GM18907 (cell line): ENCODE measurements around the gene HBG1.
"Not testable (repeated sequence)": the region's sequence is repeated elsewhere in the genome, so short reads cannot be mapped to it uniquely, and the experiment has no call there.

Experiments used
- ATAC-seq: cut with Tn5 transposase; IDR thresholded peaks from one replicate; pipeline ENCODE4 v1.9.1; 2021; ENCODE audit warnings: mild to moderate bottlenecking, moderate library complexity; ENCODE audit not compliant: unreplicated experiment

The HBG1 gene

DNA sequence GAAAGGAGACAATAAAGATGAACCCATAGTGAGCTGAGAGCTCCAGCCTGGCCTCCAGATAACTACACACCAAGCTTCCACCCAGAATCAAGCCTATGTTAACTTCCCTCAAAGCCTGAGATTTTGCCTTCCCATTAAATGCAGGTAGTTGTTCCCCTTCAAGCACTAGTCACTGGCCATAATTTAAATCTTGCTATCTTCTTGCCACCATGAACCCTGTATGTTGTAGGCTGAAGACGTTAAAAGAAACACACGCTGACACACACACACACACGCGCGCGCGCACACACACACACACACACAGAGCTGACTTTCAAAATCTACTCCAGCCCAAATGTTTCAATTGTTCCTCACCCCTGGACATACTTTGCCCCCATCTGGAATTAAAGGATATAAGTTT is 1.2 kb downstream of the HBG1 start:
- ATAC-seq = not testable (repeated sequence)

DNA sequence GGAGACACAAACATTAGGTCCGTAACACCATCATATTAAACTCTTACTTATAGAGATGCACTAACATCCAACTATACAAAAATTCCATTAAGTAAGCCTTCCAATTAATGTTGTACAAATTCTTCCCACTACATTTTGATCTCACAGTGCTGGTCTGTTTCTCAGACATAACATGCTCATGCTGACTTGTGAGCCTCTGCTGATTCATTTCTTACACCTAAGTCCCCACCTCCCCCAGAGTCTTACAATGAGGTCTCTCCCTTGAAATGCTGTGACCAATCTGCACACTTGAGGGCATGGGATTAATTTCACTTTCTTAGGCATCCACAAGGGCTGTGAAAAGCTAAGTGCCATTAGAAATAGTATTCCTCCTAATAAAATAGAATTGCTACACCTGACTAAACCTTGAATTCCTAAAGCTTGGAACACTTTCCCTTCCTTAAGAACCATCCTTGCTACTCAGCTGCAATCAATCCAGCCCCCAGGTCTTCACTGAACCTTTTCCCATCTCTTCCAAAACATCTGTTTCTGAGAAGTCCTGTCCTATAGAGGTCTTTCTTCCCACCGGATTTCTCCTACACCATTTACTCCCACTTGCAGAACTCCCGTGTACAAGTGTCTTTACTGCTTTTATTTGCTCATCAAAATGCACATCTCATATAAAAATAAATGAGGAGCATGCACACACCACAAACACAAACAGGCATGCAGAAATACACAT is 2.0 kb downstream of the HBG1 start:
- no peak for ATAC-seq

DNA sequence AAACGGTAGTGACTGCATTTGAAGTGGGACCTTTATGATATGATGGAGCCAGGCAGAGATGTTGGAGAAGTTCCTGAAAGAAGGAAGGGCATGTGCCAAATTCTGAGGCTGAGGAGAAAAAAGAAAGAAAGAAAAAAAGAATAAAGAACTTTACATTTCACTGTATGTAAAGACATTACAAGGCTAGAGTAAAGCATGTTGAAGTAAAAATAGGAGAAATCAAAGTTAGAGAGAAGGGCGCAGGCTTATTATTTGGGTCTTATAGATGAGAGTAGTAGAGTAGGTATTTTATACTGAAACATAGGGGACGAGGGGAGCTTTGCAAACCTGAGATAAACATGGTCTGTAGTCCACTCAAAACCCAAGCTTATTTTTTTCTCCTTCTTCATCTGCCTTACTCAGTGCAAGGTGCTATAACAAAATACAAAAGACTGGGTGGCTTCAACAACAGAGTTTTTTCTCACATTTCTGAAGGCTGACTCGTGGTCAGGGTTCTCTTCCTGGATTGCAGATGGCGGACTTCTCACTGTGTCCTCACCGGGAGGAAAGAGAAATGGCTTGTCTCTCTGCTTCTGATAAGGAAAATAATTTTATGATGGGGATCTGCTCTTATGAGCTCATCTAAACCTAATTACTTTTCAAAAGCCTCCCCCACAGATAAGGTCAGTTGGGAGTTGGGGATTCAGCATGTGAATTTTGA is 2.7 kb downstream of the HBG1 start:
- no peak for ATAC-seq

DNA sequence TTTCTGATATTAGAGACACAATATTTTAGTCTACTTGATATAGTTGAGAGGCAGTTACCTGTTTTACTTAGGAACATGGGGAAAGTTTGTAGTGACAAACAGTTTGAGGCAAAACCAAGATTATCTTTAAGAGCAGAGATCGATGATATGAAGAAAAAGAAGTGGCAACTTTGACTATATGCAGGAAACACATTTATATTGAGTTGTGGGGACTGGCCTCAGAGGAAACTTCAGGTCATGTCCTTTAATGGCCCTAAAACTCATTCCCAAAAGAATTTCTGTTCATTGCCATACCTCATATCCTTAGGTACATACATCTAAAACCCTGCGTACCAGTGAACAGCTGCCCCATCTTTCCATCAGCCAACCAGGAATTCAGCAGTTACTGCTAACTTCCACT is 4.5 kb downstream of the HBG1 start:
- no peak for ATAC-seq

DNA sequence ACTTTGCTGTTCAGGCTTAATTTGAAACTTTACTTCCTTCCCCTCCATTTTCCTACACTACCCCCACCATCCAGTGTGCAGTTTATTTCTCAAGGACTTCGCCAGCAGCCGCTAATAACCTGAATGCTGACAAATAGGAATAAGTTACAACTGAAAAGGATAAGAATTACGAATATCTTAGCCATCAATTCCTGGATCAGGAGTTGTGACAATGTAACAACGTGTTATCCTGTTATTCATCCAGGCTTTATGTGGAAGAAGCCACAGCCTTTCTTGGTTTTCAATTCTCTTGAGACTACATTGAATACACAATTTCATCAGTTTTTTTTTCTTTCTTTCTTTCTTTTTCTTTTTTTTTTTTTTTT is 5.9 kb downstream of the HBG1 start:
- no peak for ATAC-seq

DNA sequence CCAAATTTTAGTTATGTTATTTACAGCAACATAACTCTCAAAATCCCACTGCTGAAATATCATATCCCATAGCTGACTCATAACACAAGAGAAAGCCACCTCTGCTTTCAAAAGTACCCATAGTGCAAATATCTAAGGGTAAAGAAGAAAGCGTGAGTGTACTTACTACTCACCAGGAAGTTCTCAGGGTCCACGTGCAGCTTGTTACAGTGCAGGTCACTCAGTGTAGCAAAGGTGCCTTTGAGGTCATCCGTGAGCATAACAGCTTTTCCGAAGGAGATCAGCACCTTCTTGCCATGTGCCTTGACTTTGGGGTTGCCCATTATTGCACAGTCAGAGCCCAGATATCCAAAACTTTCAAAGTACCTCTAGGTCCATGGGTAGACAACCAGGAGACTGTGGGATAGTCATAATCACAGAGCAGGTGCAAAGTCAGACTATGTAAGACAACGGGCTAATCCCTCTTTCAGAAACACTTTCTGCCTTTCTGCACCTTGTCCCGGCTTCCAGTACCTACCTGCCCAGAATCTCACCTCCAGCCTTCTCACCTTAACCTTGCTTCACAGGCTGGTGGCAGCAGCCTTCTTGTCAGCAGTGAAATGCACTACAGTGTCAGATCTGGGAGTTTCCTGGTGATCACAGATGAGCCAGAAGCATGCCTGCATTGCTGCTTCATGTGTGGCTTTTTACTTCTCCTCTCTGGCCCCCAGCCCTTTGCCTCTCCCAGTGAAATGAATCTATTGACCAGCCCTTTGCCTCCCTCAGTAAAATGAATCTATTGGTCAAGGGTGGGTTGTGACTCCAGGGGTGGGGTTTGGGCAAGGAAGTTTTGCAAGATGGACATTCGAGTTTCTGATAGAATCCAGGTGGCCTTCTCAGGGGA is 6.5 kb downstream of the HBG1 start:
- ATAC-seq = no peak

DNA sequence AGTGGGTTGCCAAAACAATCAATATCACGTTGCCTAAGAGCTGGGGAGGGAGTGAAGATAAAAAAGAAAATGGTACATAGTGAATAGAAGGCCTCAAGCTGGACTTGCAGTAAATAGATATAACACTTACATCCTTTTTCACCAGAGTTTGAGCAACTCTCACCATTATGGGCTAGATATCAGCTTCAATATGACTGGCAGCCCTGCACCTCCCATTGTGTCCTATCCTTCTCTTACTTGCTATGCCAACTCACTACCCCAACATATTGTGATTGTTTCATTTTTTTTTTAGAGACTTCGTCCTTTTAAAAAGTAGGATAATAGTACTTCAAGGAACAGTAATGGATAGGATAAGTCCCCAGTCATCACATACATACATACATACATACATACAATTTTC is 7.4 kb downstream of the HBG1 start:
- ATAC-seq = no peak

DNA sequence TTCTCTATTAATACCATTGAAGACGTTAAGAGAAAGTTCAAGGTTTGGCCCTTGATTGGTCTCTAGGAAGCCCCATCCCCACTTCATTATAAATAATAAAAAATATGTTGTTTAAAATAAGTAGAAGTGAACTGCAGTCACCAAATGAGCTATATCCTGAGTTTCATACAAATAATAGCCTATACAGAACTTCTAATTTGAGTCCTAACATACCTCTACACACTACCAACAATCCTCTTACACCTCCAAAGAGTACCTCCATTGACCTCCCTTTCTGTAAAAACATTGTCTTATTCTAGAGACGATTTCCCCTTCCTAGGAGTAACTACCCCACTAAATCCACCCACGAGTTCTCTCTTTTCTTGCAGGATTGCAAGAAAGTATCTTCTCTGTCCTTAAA is 8.2 kb downstream of the HBG1 start:
- ATAC-seq = no peak

DNA sequence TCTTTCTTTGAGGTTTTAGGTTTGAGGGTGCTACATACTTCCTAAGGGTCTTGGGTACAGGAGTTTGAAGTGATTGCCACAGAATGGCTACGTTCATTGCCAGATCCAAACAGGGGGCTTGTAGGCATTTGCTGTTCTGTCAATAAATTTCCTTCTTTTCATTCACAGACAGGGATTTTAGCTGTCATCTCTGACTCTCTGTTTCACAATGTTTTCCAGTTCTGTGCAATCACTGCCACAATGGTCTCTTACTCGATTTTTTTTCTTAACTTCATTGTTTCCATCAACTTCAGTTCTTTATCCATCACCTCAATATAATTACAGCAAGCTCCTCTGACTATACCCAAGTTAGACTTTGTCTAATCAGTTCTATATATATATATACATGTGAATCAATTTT is 9.2 kb downstream of the HBG1 start:
- ATAC-seq = no peak

DNA sequence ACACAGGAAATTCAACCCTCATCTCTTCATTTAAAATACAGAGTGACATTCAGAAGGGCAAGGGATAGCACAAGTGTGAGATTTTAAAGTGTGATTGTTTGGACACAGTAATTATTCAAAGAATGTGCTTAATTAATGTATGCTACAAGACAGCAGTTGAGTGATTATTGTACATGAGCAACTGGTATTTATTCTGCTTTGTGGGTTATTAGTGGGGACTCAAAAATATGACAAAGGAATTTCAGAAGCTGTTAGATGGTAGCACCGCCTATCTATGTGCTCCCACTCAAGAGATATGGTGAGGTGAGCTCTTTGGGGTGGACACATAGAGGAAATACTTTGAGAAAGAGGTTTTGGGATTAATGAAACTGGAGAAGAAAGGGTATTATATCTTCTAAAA is 9.6 kb downstream of the HBG1 start:
- no peak for ATAC-seq

DNA sequence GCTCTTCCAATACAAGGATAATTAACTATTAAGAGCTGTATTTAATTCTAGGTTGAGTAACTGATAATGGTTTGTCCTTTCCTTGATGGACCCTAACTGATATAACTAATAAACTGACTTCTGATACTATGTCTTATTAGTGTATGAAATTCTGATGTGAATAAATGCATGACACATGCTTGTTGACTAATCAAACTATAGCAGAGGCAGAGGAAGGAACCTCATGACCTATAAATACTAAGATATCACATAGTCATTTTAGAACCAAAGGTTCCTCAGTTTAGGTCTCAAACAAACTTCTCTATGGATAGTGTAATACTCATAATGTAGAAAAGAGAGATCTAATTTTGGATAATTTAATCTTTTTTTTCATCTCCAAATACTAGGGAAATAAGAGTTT is 10.6 kb downstream of the HBG1 start:
- no peak for ATAC-seq

DNA sequence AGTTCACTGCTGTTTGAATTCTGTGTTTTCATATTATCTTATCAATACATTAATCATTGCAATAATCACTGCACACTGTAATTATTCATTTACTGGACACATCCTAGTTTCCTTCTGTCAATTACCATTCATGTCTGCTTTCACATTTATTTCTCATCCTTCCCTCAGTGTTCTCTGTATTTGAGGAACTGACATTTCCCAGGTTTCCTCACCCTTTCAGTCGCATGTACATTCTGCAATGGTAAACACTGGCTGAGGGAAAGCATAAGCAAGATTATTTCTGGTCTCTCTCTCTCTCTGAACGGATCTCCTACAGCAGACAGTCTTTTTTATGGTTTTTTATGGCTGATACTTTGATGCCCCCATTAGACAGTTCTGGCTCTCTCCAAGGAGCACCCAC is 11.2 kb downstream of the HBG1 start:
- ATAC-seq = no peak

DNA sequence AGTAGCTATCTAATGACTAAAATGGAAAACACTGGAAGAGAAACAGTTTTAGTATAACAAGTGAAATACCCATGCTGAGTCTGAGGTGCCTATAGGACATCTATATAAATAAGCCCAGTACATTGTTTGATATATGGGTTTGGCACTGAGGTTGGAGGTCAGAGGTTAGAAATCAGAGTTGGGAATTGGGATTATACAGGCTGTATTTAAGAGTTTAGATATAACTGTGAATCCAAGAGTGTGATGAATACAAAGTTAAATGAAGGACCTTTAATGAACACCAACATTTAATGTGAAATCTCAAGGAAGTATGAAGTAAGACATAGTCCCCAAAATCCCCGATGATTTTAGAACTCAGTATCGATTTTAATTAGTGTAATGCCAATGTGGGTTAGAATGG is 12.2 kb downstream of the HBG1 start:
- ATAC-seq = no peak

DNA sequence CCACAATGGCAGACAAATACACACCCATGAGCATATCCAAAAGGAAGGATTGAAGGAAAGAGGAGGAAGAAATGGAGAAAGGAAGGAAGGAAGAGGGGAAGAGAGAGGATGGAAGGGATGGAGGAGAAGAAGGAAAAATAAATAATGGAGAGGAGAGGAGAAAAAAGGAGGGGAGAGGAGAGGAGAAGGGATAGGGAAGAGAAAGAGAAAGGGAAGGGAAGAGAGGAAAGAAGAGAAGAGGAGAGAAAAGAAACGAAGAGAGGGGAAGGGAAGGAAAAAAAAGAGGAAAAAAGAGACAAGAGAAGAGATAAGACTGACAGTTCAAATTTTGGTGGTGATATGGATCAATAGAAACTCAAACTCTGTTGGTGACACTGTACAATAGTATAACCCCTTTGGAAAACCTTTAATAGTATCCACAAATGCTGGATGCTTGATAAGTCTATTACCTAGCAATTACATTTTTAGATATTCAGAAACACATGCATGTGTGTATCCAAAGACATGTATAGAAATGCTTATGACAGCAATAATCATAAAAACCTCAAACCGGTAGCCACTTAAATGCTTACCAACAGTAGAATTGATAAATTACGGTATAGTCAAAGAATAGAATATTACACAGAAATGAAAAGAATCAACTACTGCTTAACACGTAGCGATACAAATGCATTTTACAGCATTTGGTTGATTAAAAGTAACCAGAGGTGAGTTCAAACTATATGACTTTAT is 14.1 kb downstream of the HBG1 start:
- ATAC-seq = no peak

DNA sequence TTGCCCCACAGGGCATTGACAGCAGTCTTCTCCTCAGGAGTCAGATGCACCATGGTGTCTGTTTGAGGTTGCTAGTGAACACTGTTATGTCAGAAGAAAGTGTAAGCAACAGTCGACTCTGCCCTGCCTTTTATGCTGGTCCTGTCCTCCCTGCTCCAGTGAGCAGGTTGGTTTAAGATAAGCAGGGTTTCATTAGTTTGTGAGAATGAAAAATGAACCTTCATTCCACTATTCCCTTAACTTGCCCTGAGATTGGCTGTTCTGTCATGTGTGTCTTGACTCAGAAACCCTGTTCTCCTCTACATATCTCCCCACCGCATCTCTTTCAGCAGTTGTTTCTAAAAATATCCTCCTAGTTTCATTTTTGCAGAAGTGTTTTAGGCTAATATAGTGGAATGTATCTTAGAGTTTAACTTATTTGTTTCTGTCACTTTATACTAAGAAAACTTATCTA is 15.2 kb downstream of the HBG1 start, which contains the start of gene HBD:
TSS of gene HBD (minus strand) at position 103 of the 454 bp plus-strand sequence. CDS start at position 53, 50 bp downstream.
- peak; percentile 78 for ATAC-seq

DNA sequence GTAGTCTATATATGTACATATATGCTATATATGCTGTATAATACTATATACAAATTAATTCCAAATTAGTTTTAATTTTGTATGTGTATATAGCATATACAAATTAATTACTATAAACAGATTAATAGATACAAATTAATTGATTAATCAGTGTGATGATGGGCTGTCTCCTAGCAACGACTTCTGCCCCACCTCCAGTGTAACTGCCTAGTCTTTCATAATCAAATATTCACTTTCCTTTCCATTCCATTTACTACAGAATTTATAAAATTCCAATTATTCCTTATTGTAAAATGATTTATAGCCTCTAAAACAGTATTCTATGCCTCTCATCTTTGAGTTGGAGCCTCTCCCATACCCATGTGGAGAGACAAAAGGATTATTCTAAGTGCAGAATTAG is 16.4 kb downstream of the HBG1 start:
- no peak for ATAC-seq

DNA sequence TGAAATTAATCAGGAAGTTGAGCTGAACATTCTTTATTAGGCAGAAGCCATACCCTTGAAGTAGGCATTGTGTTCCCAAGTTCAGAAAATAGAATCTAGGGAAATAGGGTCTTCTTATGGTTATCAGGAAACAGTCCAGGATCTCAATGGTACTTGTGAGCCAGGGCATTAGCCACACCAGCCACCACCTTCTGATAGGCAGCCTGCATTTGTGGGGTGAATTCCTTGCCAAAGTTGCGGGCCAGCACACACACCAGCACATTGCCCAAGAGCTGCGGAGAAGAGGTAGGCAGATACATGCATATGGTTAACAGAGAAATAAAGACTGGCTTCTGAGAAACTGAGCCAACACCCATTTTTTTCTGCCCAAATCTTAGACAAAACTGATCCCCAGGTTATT is 16.8 kb downstream of the HBG1 start:
- ATAC-seq = no peak

DNA sequence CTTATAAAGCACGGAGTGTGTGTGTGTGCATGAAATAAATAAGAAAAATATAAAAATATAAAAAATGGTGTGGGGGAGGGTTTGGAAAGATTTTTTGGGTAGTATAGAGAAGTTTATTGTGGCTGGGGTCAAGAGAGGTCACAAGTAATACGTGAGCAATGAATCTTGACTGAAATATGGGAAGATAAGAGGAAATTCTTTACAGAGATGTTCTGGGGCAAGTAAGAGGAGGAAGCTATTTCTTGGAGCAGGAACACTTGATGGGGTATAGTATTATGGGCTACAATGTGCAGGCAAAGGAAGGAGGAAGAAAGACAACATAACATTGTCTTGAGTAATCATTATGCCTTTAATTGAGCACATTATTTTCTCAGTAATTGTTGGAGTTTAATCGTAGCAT is 17.5 kb downstream of the HBG1 start:
- no peak for ATAC-seq

DNA sequence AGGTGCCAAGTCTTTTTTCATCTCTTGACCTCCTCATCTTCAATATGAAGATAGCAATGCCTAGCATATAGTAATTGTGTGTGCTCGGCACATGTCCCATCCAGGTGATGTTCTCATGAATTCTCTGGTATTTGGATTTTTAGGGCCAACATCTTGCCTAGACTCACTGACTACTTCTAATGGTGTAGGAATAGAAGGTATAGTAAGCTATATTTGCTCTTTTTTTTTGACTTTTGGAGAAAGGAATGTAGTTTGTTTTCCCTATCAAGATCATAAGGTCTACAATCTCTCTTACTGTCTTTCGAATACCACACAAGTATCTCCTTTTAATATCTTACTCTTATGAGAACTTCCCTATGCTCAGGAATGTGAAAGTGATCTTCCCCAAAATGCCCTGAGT is 18.5 kb downstream of the HBG1 start:
- no peak for ATAC-seq

DNA sequence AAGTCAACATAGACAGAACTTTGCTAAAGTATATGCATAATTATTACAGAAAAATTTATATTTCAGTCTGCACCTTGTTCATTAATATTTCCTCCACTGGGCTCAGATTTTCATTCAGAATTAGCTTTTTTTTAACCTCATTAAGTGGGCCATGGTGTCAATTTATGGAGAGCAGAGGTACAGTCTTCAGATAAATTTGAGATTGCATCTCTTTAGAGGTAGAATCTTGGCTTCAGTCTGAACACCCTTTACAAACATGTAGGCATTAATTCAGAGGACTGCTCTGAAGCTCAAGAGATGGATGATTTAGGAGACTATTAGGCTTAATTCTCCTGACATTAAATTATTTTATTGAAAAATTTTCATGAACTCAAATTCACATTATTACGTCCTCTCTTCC is 19.4 kb downstream of the HBG1 start:
- no peak for ATAC-seq

DNA sequence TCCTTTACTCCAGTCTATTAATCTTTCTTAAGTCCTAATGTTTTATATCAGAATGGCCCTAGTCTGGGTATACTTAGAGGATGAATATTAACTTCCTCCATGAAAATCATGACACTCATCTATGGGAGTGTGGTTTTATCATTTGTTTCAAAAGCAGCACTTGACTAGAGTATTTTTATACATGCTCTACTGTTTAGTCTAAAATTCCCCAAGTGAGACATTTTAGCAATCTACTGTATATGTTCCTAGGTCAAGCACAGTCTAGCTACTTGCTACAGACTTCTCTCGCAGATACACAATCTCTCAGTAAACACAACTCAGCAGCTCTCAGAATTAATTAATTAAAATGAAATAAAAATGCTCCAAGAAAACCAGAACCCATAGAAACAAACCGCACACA is 19.9 kb downstream of the HBG1 start:
- no peak for ATAC-seq
